GM12878 (cell line): Measurements from ENCODE around the gene RCAN2. TPM values are rescaled to one million over a fixed set of nuclear protein-coding genes. Genes with fewer than 3 reads are reported as not detected.

ENCODE experiments used
- DPF2 ChIP-seq: fragments of 450-650 bp; IDR thresholded peaks from 2 replicates; pipeline ENCODE4 v1.6.1; 2017; ENCODE audit warnings: mild to moderate bottlenecking
- EZH2 ChIP-seq: IDR thresholded peaks from 2 replicates; pipeline ENCODE4 v1.6.1; 2012; ENCODE audit warnings: low read depth, mild to moderate bottlenecking, control low read depth, inconsistent platforms, low read length, borderline replicate concordance; ENCODE audit not compliant: control insufficient read depth
- IRF3 ChIP-seq: fragments of 450-650 bp; IDR thresholded peaks from 2 replicates; pipeline ENCODE4 v1.6.1; 2014; ENCODE audit warnings: mild to moderate bottlenecking
- MXI1 ChIP-seq: fragments of 150-350 bp; IDR thresholded peaks from 2 replicates; pipeline ENCODE4 v1.6.1; 2011; ENCODE audit warnings: low read depth, mild to moderate bottlenecking, inconsistent platforms, low read length, improper control_type of control experiment
- NFIC ChIP-seq: IDR thresholded peaks from 2 replicates; pipeline ENCODE4 v1.6.1; 2012; ENCODE audit warnings: low read depth, mild to moderate bottlenecking, inconsistent platforms, low read length, moderate library complexity
- RUNX3 ChIP-seq: IDR thresholded peaks from 2 replicates; pipeline ENCODE4 v1.6.1; 2012; ENCODE audit warnings: low read length, inconsistent platforms
- TAF1 ChIP-seq: IDR thresholded peaks from 2 replicates; pipeline ENCODE4 v1.6.1; 2011; ENCODE audit warnings: mild to moderate bottlenecking, low read depth, low read length, borderline replicate concordance
- polyA plus RNA-seq, 11 experiments: library from polyadenylated mRNA; depleted of rRNA in 4 of 11; unstranded in 6 of 11; stranded (reverse) in 5 of 11; fragments of >200 nt; fragmentation: Nextera tagmentation in 4 of 11; fragmentation: Illumina TruSeq in 1 of 11; extraction: Ambion mirVana in 4 of 11; extraction: Trizol in 1 of 11; gene quantifications; 1 replicate in 1 of 11; 2 replicates in 10 of 11; pipeline versions ENCODE4 v1.2.1 to v1.2.3, GENCODE V29; 2011 to 2016; ENCODE audit warnings: inconsistent platforms in 2 of 11, missing spikeins in 2 of 11, low read depth in 1 of 11
- total RNA-seq, 4 experiments: library from RNA; depleted of rRNA in 3 of 4; stranded (reverse); fragments of >200 nt in 3 of 4; fragmentation: Illumina TruSeq in 1 of 4; extraction: Trizol in 1 of 4; gene quantifications; 2 replicates each; pipeline versions ENCODE4 v1.2.1 to v1.2.3, GENCODE V29; 2013 to 2021
- TF ChIP-seq, protein P1 (sequence below): fragments of 450-650 bp; IDR thresholded peaks from 2 replicates; pipeline ENCODE4 v1.6.1; 2017; ENCODE audit warnings: mild to moderate bottlenecking
- TF ChIP-seq, protein P2 (sequence below): fragments of 450-650 bp; formaldehyde crosslinking; IDR thresholded peaks from 2 replicates; pipeline ENCODE4 v1.4.0; 2022; ENCODE audit warnings: mild to moderate bottlenecking, moderate library complexity

RCAN2 gene
- total and polyA plus RNA-seq, 10 of the 15 experiments (the other 5 are each of a cell fraction or from before 2014, with no cell fraction given), result 0.06 TPM; not detected in 9

GRCh38 chr6:46419576-46420002 is 71.7 kb downstream of the RCAN2 start (continued):
- TF ChIP-seq IRF3 (no peak), MXI1 (no peak), DPF2 (no peak), RUNX3 (no peak), EZH2 (no peak), TAF1 (no peak), NFIC (no peak)
- TF ChIP-seq, protein P1, sequence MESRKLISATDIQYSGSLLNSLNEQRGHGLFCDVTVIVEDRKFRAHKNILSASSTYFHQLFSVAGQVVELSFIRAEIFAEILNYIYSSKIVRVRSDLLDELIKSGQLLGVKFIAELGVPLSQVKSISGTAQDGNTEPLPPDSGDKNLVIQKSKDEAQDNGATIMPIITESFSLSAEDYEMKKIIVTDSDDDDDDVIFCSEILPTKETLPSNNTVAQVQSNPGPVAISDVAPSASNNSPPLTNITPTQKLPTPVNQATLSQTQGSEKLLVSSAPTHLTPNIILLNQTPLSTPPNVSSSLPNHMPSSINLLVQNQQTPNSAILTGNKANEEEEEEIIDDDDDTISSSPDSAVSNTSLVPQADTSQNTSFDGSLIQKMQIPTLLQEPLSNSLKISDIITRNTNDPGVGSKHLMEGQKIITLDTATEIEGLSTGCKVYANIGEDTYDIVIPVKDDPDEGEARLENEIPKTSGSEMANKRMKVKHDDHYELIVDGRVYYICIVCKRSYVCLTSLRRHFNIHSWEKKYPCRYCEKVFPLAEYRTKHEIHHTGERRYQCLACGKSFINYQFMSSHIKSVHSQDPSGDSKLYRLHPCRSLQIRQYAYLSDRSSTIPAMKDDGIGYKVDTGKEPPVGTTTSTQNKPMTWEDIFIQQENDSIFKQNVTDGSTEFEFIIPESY, result no peak
- TF ChIP-seq, protein P2, sequence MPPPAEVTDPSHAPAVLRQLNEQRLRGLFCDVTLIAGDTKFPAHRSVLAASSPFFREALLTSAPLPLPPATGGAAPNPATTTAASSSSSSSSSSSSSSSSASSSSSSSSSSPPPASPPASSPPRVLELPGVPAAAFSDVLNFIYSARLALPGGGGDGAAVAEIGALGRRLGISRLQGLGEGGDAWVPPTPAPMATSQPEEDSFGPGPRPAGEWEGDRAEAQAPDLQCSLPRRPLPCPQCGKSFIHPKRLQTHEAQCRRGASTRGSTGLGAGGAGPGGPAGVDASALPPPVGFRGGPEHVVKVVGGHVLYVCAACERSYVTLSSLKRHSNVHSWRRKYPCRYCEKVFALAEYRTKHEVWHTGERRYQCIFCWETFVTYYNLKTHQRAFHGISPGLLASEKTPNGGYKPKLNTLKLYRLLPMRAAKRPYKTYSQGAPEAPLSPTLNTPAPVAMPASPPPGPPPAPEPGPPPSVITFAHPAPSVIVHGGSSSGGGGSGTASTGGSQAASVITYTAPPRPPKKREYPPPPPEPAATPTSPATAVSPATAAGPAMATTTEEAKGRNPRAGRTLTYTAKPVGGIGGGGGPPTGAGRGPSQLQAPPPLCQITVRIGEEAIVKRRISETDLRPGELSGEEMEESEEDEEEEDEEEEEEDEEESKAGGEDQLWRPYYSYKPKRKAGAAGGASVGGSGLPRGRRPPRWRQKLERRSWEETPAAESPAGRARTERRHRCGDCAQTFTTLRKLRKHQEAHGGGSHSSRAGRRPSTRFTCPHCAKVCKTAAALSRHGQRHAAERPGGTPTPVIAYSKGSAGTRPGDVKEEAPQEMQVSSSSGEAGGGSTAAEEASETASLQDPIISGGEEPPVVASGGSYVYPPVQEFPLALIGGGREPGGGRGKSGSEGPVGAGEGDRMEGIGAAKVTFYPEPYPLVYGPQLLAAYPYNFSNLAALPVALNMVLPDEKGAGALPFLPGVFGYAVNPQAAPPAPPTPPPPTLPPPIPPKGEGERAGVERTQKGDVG (CRISPR knock-in tag), result no peak
